SK-N-DZ (cell line): ENCODE results near the gene CRYZL1.
A peak's percentile ranks its signal among the peaks of the same experiment; 100 is the strongest.

Experiments used
- DNase-seq: peaks from one replicate; pipeline ENCODE4 v3.0.0-alpha.2; 2015; ENCODE audit warnings: low spot score

Gene CRYZL1

GRCh38 chr21:33566514-33566913 is 75.0 kb downstream of the CRYZL1 start:
- no peak for DNase-seq

DNA sequence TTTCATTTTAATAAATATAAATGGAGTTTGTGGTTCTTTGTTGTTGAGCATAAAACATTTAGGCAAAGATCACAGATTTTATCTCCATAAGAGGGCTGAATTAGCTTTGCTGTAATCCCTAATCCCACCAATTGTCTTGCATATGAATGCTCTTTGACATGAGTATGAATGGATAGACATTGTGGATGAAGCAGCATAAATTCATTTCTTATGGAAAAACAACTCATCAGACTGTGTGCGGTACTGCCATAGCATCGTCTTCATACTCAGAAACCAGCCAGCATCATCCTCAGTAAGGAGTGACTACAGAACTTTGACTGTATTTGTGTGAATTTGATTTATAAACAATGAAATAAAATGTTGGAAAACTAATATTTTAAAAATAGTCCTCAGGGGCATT is 79.2 kb downstream of the CRYZL1 start:
- no peak for DNase-seq

DNA sequence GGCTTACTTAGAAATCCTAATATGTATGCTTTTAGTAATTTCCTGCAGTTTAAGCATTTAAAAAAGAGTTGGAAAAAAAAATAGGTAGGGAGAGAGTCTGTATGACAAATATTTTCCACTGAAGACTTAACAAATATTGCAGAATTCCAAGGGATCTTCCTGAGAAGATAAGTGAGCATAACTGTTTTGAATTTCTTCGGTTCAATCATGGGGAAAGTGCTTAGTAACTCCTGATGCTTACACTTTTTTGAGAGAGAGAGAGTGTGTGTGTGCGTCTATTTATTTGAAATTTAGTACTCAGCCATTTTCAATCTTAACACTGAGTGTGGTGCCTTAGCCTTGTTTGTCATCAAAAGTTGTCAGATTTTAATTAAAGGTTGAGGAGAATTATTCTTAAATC is 80.2 kb downstream of the CRYZL1 start:
- DNase-seq = no peak

DNA sequence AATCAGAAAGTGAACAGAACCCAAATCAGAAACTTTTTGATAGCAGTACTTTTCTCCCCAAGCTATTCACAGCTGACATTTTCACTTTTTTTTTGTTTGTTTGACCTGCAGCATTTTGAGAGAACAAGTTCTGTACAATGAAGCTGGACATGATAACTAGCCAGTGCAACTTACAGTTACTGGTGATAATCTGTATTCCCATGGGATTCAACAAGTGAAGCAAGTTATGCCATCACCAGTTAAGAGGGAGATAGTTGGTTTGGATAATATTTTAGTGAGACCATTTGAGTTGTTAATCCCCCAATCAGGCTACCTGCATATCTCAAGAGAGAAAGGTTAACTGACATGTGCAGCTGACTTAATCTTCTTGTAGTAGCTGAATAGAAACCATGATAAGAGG is 80.6 kb downstream of the CRYZL1 start:
- no peak for DNase-seq

GRCh38 chr21:33559813-33560212 is 81.7 kb downstream of the CRYZL1 start:
- DNase-seq = no peak

DNA sequence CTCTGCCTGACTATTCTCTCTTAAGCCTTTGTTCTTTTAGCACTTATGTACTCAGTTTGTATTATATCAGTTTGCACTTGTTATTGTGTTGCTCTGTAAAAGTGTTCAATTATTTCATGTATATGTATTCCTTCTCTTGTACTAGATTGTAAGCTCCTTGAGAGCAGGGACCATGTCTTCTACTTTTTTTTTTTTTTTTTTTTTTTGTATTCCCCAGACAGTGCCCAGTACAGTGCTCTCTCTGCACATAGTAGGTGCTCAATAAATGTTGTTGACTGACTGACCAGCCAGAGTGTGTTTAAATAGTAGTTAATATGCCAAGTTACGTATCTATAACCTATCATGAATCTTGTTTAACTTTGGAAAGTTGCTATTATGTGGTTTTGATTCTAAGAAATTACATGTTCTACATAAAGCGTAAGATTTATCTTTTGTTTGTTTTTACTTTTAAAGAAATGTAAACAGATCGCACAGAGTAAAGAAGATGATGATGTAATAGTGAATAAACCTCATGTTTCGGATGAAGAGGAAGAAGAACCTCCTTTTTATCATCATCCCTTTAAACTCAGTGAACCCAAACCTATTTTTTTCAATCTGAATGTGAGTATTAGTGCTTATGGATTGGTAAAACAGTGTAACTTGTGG is 82.6 kb downstream of the CRYZL1 start:
- DNase-seq = no peak

GRCh38 chr21:33557447-33557846 is 84.1 kb downstream of the CRYZL1 start:
- DNase-seq = no peak

GRCh38 chr21:33554982-33555344 is 86.6 kb downstream of the CRYZL1 start:
- DNase-seq = no peak

GRCh38 chr21:33554236-33554981 is 87.1 kb downstream of the CRYZL1 start:
- DNase-seq = no peak

- no peak for DNase-seq
Observed at GRCh38 chr21:33552999-33553598, 88.4 kb downstream of the CRYZL1 start.

DNA sequence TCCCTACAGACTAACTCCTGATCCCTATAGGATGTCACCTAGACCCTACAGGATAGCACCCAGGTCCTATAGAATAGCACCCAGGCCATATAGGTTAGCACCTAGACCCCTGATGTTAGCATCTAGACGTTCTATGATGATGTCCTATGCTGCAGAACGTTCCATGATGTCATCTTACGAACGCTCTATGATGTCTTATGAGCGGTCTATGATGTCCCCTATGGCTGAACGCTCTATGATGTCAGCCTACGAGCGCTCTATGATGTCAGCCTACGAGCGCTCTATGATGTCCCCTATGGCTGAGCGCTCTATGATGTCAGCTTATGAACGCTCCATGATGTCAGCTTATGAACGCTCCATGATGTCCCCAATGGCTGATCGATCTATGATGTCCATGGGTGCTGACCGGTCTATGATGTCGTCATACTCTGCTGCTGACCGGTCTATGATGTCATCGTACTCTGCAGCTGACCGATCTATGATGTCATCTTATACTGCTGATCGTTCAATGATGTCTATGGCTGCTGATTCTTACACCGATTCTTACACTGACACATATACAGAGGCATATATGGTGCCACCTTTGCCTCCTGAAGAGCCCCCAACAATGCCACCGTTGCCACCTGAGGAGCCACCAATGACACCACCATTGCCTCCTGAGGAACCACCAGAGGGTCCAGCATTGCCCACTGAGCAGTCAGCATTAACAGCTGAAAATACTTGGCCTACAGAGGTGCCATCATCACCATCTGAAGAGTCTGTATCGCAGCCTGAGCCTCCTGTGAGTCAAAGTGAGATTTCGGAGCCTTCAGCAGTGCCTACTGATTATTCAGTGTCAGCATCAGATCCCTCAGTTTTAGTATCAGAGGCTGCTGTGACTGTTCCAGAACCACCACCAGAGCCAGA is 89.2 kb downstream of the CRYZL1 start:
- DNase-seq = no peak

DNA sequence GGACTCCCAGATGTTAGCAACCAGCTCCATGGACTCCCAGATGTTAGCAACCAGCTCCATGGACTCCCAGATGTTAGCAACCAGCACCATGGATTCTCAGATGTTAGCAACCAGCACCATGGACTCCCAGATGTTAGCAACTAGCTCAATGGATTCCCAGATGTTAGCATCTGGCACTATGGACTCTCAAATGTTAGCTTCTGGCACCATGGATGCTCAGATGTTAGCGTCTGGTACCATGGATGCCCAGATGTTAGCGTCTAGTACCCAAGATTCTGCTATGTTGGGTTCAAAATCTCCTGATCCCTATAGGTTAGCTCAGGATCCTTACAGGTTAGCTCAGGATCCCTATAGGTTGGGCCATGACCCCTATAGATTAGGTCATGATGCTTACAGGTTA is 89.9 kb downstream of the CRYZL1 start:
- DNase-seq = no peak

DNA sequence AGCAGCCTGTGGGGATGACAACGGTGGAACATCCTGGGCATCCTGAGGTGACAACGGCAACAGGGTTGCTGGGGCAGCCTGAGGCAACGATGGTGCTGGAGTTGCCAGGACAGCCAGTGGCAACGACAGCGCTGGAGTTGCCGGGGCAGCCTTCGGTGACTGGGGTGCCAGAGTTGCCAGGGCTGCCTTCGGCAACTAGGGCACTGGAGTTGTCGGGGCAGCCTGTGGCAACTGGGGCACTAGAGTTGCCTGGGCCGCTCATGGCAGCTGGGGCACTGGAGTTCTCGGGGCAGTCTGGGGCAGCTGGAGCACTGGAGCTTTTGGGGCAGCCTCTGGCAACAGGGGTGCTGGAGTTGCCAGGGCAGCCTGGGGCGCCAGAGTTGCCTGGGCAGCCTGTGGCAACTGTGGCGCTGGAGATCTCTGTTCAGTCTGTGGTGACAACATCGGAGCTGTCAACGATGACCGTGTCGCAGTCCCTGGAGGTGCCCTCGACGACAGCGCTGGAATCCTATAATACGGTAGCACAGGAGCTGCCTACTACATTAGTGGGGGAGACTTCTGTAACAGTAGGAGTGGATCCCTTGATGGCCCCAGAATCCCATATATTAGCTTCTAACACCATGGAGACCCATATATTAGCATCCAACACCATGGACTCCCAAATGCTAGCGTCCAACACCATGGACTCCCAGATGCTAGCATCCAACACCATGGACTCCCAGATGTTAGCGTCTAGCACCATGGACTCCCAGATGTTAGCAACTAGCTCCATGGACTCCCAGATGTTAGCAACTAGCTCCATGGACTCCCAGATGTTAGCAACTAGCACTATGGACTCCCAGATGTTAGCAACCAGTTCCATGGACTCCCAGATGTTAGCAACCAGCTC is 90.5 kb downstream of the CRYZL1 start:
- no peak for DNase-seq

- DNase-seq = no peak
Observed at GRCh38 chr21:33549848-33550771, 91.4 kb downstream of the CRYZL1 start.

GRCh38 chr21:33546086-33546485 is 95.5 kb downstream of the CRYZL1 start:
- DNase-seq = no peak

DNA sequence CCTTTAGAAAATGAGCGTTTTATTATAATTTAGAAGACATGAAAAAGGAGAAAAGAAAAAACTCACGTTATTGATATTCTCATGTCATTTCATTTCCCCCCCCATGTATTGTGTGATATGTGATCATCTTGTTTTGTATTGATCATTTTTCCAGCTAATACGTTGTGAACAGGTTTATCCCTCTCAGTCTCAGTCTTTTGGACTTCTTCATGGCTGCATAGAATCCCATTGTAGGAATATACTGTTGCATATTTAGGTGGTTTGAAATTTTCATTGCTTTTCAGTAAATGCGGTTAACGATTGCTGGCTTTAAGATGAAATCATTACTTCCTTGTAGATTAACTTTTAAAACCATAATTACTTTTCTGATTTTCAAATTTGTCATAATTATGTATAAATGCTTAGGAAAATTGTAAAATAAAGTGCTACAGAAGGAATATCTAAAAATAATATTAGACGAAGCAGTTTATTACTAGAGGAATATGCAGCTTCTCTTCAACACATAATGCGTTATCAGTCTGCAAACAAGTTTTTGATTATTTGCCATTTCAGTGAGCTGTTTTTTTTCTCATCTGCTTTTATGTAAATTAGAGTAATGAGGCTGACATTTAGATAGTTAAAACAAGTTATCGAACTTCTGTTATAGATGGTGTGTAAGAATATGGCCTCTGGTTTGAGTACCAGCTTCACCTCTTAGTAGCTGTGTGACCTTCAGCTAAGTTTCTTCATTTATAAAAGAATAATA is 96.9 kb downstream of the CRYZL1 start:
- no peak for DNase-seq

- DNase-seq = peak; percentile 3
Observed at GRCh38 chr21:33543505-33544129, 97.9 kb downstream of the CRYZL1 start.

DNA sequence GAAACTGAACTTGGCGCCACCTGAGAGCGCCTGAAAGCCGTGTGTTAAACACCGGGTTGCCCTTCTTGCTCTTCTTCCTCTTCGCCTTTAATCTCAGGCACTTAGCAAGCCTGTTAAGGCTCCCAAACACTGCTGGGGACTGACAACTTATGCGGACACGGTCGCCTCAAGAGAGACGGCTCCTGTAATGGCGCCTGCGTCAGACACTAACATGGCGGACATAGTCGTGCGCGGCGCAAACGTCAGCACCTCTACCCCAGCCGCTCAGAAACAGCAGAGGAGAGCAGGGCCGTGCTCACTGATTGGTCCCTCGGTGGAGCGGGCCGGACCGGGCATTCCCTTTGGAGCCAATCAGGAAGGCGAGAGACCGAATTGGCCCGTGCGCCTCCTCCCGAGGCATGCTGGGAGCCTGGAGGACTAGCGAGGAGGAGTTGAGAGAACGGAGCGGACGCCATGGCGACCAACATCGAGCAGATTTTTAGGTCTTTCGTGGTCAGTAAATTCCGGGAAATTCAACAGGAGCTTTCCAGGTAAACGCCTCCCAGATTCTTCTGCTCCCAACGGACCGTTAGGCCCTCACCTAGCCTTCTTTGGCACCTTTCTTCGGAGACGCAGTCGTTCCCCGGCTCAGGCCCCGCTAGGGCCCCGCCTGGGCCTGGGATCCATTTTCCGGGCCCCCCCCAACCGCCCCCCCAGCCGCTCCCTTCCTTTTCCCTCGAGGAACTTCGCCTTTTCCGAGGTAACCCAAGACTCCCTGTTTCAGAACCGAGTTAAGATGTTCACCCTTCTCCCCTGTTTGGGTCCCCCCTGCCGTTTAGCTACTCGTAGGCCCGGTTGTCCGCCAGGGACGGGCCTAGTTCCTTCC is 98.7 kb downstream of the CRYZL1 start, which contains the start of gene SON:
TSS of gene SON (plus strand) at position 399 of the 865 bp plus-strand sequence. CDS start at position 454, 55 bp downstream.
- peak; percentile 97 for DNase-seq
